NCI-H2081 (cell line): ENCODE results near the gene SIM1.

ENCODE experiments used
- DNase-seq, 2 experiments: peaks; one replicate each; lab custom pipeline; 2025; lab: John Stamatoyannopoulos, UW

Gene SIM1

DNA sequence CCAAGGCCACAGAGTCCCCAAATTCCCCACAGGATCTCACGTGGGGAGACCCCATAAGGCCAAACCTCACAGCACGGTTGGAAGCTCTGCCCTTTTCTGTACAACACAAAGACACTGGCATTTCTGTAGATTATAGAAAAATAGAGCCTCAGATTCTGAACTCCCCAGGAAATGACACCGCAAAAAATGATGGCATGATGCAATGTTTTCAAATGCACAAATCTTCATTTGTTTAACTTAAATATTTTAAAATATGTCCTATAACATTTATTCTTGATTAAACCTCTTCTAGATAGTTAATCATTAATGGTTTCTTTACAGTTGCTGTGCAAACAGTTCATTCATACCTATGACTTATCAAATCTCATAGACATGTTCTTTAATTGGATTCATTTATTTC is 33.8 kb downstream of the SIM1 start:
- no peak for DNase-seq

GRCh38 chr6:100427452-100427851 is 37.3 kb downstream of the SIM1 start:
- no peak for DNase-seq

DNA sequence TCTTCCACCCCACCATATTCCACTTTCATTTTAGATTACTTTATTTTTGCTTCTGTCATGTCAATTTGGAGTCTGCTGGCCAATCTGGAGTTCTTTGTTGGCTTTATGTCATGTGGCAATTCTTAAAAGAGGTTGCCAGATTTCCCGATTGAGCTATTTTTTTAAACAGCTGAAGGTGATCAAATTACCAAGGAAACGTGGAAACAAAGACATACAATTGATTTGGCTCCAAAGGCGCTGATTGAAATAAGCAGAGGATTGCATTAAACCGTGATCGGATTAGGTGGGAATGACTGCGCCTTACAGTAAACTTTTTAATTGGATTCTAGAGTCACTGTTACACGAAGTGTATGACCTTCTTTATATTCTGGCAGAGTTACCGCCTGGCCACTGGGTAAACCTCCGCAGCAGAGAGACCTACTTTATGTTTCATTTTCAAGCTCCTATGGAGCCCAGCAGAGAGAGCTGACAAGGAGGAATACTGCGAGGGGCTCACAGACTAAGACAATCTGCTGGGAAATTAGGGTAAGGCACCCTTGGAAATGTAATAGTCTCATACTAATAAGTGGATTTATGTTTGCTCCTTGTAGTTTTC is 37.9 kb downstream of the SIM1 start:
- no peak for DNase-seq

- DNase-seq, result no peak
These were observed 38.5 kb downstream of the SIM1 start for GRCh38 chr6:100426241-100426640.

GRCh38 chr6:100420711-100421110 is 44.0 kb downstream of the SIM1 start:
- no peak for DNase-seq

DNA sequence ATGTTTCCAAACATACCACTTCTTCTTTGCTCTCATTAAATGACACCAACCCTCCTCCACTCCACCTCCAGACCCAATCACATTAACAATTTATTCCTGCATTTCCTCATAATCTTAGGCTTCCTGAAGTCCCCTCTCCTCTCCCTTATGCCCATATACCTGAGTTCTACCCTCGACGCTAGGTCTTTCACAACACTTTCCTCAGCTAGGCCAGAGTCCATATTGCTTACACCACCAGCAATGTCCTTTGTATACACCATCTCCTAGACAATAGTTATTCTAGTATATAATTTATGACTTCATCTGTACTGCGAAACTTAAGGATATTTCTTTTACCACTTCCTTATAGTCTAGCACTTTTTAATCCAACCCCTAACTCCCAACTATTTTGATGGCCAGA is 47.7 kb downstream of the SIM1 start:
- no peak for DNase-seq

DNA sequence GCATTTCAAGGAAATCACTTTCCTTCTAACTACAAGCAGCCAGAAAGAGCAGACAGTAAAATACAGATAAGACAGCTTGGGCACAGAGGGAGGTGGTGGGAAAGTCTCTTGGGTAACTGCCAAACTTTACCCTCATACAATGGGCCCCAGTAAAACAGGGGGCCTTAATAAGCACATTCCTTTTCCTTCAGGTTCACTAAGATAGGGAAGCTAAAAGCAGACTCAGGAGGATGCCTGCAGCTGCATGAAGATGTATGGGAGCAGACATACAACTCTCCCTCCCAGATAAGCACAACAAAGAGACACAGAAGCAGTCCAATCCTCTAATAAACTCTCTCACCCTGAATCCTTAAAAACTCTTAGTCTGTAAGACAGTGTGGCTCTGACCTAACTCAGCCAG is 49.0 kb downstream of the SIM1 start:
- DNase-seq, result no peak

DNA sequence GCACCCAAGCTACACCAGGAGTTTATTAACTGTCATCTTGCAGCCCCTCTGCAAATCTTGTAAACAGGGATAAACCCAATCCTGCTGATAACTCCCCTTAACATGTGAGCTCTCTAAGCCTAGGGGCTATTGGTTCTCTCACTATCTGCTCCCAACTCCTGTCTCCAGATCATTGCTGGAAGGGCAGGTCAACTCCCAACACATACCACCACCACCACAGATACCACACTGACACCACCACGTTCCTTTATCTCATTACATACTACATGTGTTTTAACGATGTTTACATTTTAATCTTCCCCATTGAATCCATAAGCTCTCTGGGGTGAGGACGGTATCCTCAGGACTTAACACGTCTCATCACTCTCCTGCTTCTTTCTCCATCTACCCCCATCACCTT is 51.8 kb downstream of the SIM1 start:
- no peak for DNase-seq

DNA sequence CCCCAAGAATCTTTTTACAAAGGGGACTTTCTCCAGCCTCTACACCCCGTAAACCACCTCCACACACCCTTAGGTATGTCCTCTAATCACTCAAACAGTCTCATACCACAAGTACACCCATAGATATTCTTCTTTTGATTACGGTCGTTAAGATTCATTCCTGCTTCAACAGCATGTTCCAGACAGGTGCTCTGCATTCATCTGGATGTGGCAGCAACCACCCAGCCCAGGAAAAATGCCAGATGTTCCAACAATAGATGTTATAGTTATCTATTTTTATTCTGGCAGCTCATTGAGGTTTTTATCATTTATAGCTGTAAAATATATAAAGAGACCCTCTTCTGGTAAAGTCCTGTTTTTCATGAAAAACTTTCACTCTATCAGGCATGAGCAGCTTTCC is 60.7 kb downstream of the SIM1 start:
- DNase-seq, result no peak

GRCh38 chr6:100393493-100393892 is 71.2 kb downstream of the SIM1 start:
- DNase-seq, result no peak

DNA sequence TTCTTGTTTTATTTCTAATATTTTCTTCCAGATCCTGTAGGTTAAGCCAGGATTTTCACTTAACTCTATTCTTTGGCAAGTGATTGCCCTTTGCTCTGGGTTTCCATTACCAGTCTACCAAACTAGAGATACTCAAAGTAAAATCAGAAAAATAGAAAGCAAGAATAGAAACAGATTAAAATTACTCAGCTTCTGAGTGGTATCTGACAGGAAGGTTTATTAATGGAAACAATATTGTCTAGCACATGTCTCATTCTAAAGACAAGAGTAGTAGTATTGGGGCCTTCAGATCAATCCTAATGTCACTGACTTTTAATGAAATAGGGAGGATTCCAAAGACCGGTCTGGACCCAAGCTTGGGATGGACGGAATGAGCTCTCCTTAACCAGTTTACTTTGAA is 72.3 kb downstream of the SIM1 start:
- DNase-seq, result no peak

- DNase-seq, result no peak
These were observed 75.7 kb downstream of the SIM1 start for GRCh38 chr6:100388868-100389519.

DNA sequence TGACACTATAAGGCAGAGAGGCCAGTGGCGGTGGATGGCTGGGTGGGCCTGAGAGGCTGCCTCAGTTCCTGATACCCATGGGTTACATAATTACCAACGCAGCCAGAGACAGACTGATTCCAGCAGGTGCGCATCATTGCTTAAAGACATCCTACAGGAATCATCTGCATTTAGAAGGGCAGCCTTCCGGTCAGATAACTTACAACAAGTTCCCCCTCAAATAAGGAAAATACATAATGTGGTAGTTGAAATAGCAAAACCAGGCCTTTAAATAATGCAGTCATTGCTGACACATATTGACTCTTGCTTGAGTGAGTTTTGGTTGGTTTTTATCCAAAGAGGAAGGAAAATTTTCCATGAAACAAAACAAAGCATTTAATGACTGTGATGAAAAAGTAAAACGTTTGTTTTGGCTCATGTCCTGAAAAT is 81.9 kb downstream of the SIM1 start:
- DNase-seq, result no peak

DNA sequence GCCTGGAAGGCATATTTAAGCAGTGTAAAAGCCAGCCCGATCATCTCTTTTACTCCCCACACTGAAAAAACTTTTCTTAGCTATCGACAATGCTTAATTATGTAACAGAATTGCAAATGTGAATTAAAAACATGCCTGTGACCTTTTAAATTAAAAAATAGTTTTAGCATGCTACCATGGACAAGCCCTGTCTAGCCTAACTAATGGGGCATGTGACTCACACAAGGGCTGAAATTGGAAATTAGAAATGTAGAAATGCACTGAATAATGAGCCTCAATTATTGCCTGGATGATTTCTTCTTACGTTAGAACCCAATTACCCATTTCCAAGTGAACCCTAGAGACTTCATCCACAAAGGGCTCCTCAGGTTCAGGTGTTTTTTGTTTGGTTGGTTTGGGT is 82.7 kb downstream of the SIM1 start:
- DNase-seq, result no peak

DNA sequence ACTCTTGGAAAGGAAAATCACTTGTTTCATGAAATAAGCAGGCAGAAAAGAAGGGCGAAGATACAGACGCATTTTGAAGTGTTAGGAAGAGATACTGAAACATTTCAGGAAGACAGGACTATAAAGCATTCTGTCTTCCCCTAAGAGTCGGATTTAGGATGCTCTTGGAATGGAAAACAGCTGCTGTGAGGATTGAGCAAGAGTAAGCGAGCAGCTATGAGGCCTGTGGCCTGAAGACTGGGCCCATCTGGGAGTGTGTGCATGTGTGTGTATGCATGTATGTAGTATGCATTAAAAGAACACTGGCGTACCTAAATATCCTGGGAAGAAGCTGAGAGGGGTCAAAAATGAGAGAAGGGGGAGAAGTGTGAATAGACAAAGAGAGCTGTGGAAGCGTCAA is 83.6 kb downstream of the SIM1 start:
- DNase-seq, result no peak

- no peak for DNase-seq
These were observed 85.3 kb downstream of the SIM1 start for GRCh38 chr6:100379386-100379785.

DNA sequence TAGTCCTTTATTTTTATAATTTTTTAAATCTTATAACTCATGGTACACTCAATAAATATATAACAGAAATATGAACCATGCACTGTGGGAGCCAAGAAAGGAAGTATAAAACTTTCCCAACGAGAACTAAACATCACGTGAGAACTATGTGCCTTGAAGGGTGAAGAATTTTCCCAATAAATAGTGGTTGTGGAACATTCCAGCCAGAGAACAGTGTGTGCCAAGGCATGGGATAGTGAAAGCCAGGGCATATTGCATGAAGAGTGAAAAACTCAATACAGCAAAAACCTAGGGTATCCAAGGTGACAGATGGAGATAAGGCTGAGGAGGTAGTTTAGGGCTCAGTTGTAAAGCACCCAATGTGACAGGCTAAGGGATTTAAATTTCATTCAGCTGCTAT is 86.1 kb downstream of the SIM1 start:
- DNase-seq, result no peak

DNA sequence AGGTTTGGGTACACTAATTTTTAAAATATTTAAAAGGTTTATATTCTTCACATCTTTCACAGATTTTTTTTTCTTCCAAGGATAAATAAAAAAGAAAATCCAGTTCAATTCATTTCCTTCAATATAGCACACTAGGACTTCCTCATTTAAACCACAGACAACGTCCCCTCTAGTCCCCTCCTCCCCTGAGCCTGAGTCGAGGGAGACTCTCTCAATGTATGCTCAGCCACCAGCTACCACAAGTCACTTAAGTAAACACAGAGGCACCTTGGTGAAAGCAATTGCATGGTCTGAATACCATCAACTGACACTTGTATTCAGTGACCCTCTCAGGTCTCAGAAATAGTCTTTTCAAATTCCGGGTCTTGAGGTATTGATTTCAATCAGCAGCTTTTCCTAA is 88.6 kb downstream of the SIM1 start:
- DNase-seq, result no peak

DNA sequence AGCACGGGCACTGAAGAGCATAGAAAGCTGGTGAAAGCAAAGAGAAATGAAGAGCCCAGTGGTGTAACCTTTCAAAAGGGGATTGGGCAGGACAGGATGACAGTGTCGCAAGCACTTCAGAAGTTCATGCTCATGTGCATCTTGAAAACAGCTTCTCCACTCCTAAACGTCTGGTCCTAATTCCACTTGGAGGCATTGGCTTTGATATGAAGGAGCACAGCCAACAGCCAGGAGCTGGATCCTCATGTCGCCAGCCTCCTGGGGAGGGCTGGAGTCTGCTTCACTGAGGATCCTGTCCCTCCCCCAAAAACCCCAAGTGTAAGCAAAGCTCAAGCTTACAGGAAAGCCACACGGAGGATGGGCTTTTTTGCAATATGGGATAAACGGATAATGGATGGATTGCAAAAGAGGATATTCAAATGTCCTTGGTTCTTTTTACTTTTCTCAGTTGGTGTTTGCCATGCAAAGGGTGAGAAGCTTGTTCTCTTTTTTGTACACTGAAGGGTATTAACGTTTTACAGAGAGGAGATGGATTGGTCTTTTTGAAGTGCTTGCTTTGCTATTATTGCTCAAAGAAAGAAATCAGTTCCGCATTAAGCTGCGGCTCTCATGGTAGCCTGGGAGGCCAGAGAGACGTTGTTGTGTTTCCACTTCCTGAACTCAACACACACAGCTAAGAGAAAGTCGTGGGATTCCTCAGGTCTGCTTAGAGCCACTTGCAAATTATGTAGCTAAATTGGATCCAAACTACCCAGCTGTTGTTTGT is 92.2 kb downstream of the SIM1 start:
- DNase-seq, result no peak

- no peak for DNase-seq
These were observed 93.1 kb downstream of the SIM1 start for GRCh38 chr6:100371591-100371990.

GRCh38 chr6:100370265-100370664 is 94.5 kb downstream of the SIM1 start:
- DNase-seq, result no peak

- no peak for DNase-seq
These were observed 98.3 kb downstream of the SIM1 start for GRCh38 chr6:100366419-100366818.

DNA sequence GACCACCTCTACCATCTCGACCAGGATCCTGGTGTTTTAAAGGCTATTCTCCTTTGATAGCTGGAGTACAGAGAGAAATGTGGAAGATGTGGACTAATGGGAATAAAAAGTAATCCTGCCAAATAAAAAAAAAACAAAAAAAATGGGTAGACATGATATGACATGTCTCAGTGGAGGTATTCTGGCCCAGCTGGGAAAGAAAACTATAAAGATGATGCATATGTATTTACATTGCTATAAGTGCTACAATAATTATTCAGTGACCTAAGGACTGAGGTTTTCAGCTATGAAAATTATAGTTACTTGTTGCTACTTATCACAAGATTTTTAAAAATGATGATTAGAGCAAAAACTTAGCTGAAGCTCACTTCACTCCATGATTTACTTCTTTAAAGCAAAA is 101.1 kb downstream of the SIM1 start:
- no peak for DNase-seq
